GM12878 (cell line): ENCODE measurements around the gene MAP1A.

Experiments
- CBX3 ChIP-seq: fragments of 200-600 bp; sonication (generic); IDR thresholded peaks from 2 replicates; pipeline ENCODE4 v1.6.1; 2016; ENCODE audit warnings: low read depth, borderline replicate concordance
- ESRRA ChIP-seq: IDR thresholded peaks from 2 replicates; pipeline ENCODE4 v1.6.1; 2012; ENCODE audit warnings: mild to moderate bottlenecking, low read length, improper control_type of control experiment
- POLR2AphosphoS2 ChIP-seq: IDR thresholded peaks from 2 replicates; pipeline ENCODE4 v1.6.1; 2011; ENCODE audit warnings: low read depth, mild to moderate bottlenecking, low read length, improper control_type of control experiment, moderate library complexity
- POLR2AphosphoS5 ChIP-seq: IDR thresholded peaks from 2 replicates; pipeline ENCODE4 v1.6.1; 2011; ENCODE audit warnings: mild to moderate bottlenecking, low read length, inconsistent platforms
- RFX5 ChIP-seq: IDR thresholded peaks from 2 replicates; pipeline ENCODE4 v1.6.1; 2011; ENCODE audit warnings: low read depth, low read length, improper control_type of control experiment
- SREBF2 ChIP-seq: IDR thresholded peaks from 2 replicates; pipeline ENCODE4 v1.6.1; 2012; ENCODE audit warnings: mild to moderate bottlenecking, low read length
- ZNF24 ChIP-seq: fragments of 450-650 bp; IDR thresholded peaks from 2 replicates; pipeline ENCODE4 v1.6.1; 2017; ENCODE audit warnings: antibody characterized with exemption, mild to moderate bottlenecking
- ZNF274 ChIP-seq: IDR thresholded peaks from one replicate; pipeline ENCODE4 v1.8.0; 2011; ENCODE audit not compliant: insufficient read length, insufficient read depth
- TF ChIP-seq, protein P1 (sequence below), 3 experiments: IDR thresholded peaks in 2 of 3; conservative IDR thresholded peaks in 1 of 3; 2 replicates each; pipeline ENCODE4 v1.5.1; 2011; ENCODE audit warnings: low read depth in 3 of 3, low read length in 3 of 3, mild to moderate bottlenecking in 3 of 3, control low read depth in 2 of 3, moderate library complexity in 2 of 3, inconsistent platforms in 1 of 3, mixed read lengths in 1 of 3; ENCODE audit not compliant: control insufficient read depth in 2 of 3, insufficient read depth in 1 of 3; ENCODE audit errors: extremely low read depth in 1 of 3

DNA sequence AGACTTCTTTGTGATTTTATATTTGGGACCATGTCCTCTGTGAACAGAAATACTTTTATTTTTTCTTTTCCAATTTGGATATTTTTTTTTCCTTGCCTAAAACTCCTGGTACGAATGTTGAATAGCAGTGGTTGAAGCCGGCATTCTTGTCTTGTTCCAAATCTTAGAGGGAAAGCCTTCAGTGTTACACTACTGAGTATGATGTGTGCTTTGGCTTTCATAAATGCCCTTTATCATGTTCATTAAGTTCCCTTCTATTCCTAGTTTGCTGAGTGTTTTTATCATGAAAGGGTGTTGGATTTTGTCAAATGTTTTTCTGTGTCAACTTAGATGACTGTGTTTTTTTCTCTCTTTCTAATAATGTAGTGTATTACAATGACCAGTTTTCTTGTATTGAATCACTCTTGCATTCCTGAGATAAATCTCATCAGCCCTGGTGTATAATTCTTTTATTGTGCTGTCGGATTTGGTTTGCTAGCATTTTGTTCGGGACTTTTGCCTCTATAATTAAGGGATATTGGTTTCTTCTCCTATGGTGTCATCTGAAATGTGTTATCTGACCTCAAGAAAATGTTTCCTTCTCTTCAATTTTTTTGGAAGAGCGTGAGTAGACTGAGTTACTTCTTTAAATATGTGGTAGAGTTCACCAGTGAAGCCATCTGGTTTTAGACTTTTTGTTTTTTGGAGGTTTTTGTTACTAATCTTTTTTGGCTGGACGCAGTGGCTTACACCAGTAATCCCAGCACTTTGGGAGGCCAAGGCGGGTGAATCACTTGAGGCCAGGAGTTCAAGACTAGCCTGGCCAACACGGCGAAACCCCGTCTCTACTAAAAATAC lies 33.3 kb downstream of the MAP1A start:
- TF ChIP-seq CBX3 (no peak), POLR2AphosphoS2 (no peak), RFX5 (no peak), ESRRA (no peak), POLR2AphosphoS5 (no peak), ZNF274 (no peak), SREBF2 (no peak), ZNF24 (no peak)
- TF ChIP-seq, protein P1, sequence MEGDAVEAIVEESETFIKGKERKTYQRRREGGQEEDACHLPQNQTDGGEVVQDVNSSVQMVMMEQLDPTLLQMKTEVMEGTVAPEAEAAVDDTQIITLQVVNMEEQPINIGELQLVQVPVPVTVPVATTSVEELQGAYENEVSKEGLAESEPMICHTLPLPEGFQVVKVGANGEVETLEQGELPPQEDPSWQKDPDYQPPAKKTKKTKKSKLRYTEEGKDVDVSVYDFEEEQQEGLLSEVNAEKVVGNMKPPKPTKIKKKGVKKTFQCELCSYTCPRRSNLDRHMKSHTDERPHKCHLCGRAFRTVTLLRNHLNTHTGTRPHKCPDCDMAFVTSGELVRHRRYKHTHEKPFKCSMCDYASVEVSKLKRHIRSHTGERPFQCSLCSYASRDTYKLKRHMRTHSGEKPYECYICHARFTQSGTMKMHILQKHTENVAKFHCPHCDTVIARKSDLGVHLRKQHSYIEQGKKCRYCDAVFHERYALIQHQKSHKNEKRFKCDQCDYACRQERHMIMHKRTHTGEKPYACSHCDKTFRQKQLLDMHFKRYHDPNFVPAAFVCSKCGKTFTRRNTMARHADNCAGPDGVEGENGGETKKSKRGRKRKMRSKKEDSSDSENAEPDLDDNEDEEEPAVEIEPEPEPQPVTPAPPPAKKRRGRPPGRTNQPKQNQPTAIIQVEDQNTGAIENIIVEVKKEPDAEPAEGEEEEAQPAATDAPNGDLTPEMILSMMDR (IDR thresholded peaks at IDR 0.05 in 2 of 3, conservative IDR thresholded peaks at IDR 0.05 in 1 of 3; ENCODE audit: control insufficient read depth in 2 of 3, extremely low read depth in 1 of 3, insufficient read depth in 1 of 3, low read depth in 3 of 3, low read length in 3 of 3) = no peak
